Omental fat pad (tissue), 4 donors: ENCODE measurements around the gene KRT16. TPM values are rescaled to one million over a fixed set of nuclear protein-coding genes. Genes with fewer than 3 reads are reported as not detected.

Experiments used
- ATAC-seq: fragments of 150-250 bp; one replicate; pipeline ENCODE4 v1.9.1; 2016; ENCODE audit warnings: mild to moderate bottlenecking, moderate library complexity; ENCODE audit not compliant: low FRiP score
- DNase-seq: peaks from one replicate; pipeline ENCODE4 v3.0.0-alpha.2; 2019; ENCODE audit warnings: low spot score
- CTCF ChIP-seq, 3 donors: fragments of 450-650 bp; IDR thresholded peaks; one replicate each; pipeline ENCODE4 v1.5.1; 2016 to 2017; ENCODE audit warnings: antibody characterized with exemption in 3 of 3, mild to moderate bottlenecking in 3 of 3, moderate library complexity in 2 of 3
- total RNA-seq, 4 donors: library from RNA; depleted of rRNA; stranded (reverse); fragments of >200 nt; gene quantifications; one replicate each; pipeline ENCODE4 v1.1.0, GENCODE V29; 2016

Gene KRT16
- total RNA-seq, 4 donors from 2014 or later: 0.84 to 158 (median 7.6) TPM

DNA sequence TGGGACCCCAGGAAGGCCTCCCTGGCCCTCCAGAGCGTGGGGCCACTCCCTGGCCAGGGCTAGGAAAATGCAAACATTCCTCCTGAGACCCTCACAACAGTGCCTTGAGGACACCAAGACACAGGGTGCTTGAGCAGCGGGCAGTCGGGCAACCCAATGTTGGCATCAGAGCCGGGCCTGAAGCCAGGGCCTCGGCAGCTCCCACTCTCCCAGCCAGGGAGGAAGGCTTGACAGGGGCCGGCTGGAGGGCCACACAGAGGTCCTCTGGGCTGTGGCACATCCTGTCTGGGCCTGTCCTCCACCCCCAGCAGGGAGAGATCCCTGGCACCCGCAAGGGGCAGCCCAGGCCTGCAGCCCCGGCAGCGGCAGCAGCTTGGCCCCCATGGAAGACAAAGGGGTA is 24.1 kb upstream of the KRT16 start:
- ATAC-seq (no peak), DNase-seq (no peak)
- TF ChIP-seq CTCF (IDR thresholded peaks at IDR 0.05): no peak

GRCh38 chr17:41635121-41636097 is 22.8 kb upstream of the KRT16 start:
- no peak for TF ChIP-seq CTCF (IDR thresholded peaks at IDR 0.05)
- ATAC-seq: peak; percentile 55
- DNase-seq: no peak

- ATAC-seq: peak; percentile 12
- no peak for DNase-seq
- no peak for TF ChIP-seq CTCF (IDR thresholded peaks at IDR 0.05)
Observed at GRCh38 chr17:41634639-41635038, 22.1 kb upstream of the KRT16 start.

DNA sequence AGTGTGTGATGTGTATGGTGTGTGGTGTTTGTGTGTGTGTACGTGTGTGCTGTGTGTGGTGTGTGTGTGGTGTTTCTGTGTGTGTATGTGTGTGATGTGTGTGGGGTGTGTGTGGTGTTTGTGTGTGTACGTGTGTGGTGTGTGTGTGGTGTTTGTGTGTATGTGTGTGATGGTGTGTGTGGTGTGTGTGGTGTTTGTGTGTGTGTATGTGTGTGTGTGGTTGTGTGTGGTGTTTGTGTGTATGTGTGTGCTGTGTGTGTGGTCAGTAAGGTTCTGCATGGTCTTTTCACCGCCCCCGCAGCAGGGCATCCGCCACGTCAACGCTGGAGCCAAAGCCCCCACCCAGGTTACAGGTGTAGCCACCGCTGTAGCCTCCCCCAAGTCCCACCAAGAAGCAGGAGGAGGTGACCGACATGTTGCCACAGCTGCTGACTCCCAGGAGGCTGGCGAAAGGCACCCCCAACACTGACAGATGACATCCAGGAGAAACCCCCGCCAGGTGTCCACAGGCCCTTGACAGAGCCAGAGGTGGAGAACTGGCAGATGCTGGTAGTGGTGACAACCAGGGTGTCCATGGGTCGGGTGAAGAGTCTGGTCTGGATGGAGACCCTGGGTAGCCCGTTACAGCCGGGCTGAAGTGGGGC is 21.1 kb upstream of the KRT16 start:
- TF ChIP-seq CTCF (IDR thresholded peaks at IDR 0.05): no peak
- ATAC-seq: no peak
- no peak for DNase-seq

GRCh38 chr17:41632482-41633105 is 20.0 kb upstream of the KRT16 start:
- DNase-seq (no peak), ATAC-seq (no peak)
- TF ChIP-seq CTCF (IDR thresholded peaks at IDR 0.05): no peak

- no peak for ATAC-seq
- TF ChIP-seq CTCF (IDR thresholded peaks at IDR 0.05): no peak
- DNase-seq: no peak
Observed at GRCh38 chr17:41631898-41632285, 19.3 kb upstream of the KRT16 start.
